WTC11 (cell line): Measurements from ENCODE around the gene C17orf50. TPM values are rescaled to one million over a fixed set of nuclear protein-coding genes. Genes with fewer than 3 reads are reported as not detected.

Source experiments
- ATAC-seq: fragments of 200-7000 bp; cut with Tn5 transposase; 2 replicates; pipeline ENCODE4 v1.10.0; 2021; ENCODE audit warnings: mild to moderate bottlenecking, moderate library complexity
- CTCF ChIA-PET: fragments of 300-600 bp; sonication (Branson Sonifier 250); formaldehyde crosslinking; loops from one replicate; lab custom pipeline; 2021; ENCODE audit warnings: antibody characterized with exemption; lab: Charles Lee
- POLR2A ChIA-PET: fragments of 350-600 bp; sonication (Branson Sonifier 250); formaldehyde crosslinking; loops from one replicate; lab custom pipeline; 2021; ENCODE audit warnings: antibody characterized with exemption; lab: Charles Lee
- DNase-seq: peaks from one replicate; pipeline ENCODE4 v3.0.0; 2021; ENCODE audit warnings: low spot score
- H3K27ac Mint-ChIP-seq: 2 replicates; pipeline ENCODE4 v1.8.0; 2021; ENCODE audit warnings: mixed read lengths
- H3K27me3 Mint-ChIP-seq: 2 replicates; pipeline ENCODE4 v1.8.0; 2021; ENCODE audit warnings: low read depth, mild to moderate bottlenecking, moderate library complexity, mixed read lengths
- H3K36me3 Mint-ChIP-seq: 2 replicates; pipeline ENCODE4 v1.8.0; 2021; ENCODE audit warnings: mixed read lengths
- H3K4me1 Mint-ChIP-seq: 2 replicates; pipeline ENCODE4 v1.8.0; 2022; ENCODE audit warnings: mixed read lengths
- H3K4me3 Mint-ChIP-seq: 2 replicates; pipeline ENCODE4 v1.8.0; 2021; ENCODE audit warnings: mild to moderate bottlenecking, moderate library complexity, mixed read lengths
- H3K9me3 Mint-ChIP-seq: 2 replicates; pipeline ENCODE4 v1.8.0; 2021; ENCODE audit warnings: mixed read lengths
- ATF1 ChIP-seq: sonication (generic); formaldehyde crosslinking; IDR thresholded peaks from 2 replicates; pipeline ENCODE4 v1.8.1; 2023; ENCODE audit warnings: mild to moderate bottlenecking, moderate library complexity, missing genetic modification reagents
- ELF4 ChIP-seq: sonication (generic); formaldehyde crosslinking; IDR thresholded peaks from 2 replicates; pipeline ENCODE4 v1.8.1; 2022; ENCODE audit warnings: low read depth, mild to moderate bottlenecking, moderate library complexity, missing genetic modification reagents
- ETV6 ChIP-seq: sonication (generic); formaldehyde crosslinking; IDR thresholded peaks from 2 replicates; pipeline ENCODE4 v1.8.1; 2022; ENCODE audit warnings: mild to moderate bottlenecking, missing genetic modification reagents
- IRF2 ChIP-seq: sonication (generic); formaldehyde crosslinking; IDR thresholded peaks from 2 replicates; pipeline ENCODE4 v1.8.0; 2022; ENCODE audit warnings: low read depth, missing genetic modification reagents, borderline replicate concordance
- ZNF317 ChIP-seq: sonication (generic); formaldehyde crosslinking; IDR thresholded peaks from 2 replicates; pipeline ENCODE4 v1.8.1; 2023; ENCODE audit warnings: low read depth, mild to moderate bottlenecking, moderate library complexity, missing genetic modification reagents, borderline replicate concordance
- total RNA-seq: library from RNA; stranded (reverse); gene quantifications from 3 replicates; pipeline ENCODE4 v1.2.3, GENCODE V29; 2021
- TF ChIP-seq, protein P1 (sequence below): sonication (generic); formaldehyde crosslinking; conservative IDR thresholded peaks from 2 replicates; pipeline ENCODE4 v1.8.1; 2022; ENCODE audit warnings: mild to moderate bottlenecking, missing genetic modification reagents
- TF ChIP-seq, protein P2 (sequence below): sonication (generic); formaldehyde crosslinking; IDR thresholded peaks from 2 replicates; pipeline ENCODE4 v1.8.1; 2022; ENCODE audit warnings: mild to moderate bottlenecking, moderate library complexity, missing genetic modification reagents
- TF ChIP-seq, protein P3 (sequence below): sonication (generic); formaldehyde crosslinking; IDR thresholded peaks from 2 replicates; pipeline ENCODE4 v1.8.0; 2022; ENCODE audit warnings: mild to moderate bottlenecking, missing genetic modification reagents
- TF ChIP-seq, protein P4 (sequence below): sonication (generic); formaldehyde crosslinking; IDR thresholded peaks from 2 replicates; pipeline ENCODE4 v1.8.0; 2022; ENCODE audit warnings: mild to moderate bottlenecking, missing genetic modification reagents
- TF ChIP-seq, protein P5 (sequence below): fragments of 250-450 bp; sonication (Bioruptor Pico); IDR thresholded peaks from 2 replicates; pipeline ENCODE4 v1.9.0; 2021; ENCODE audit warnings: mild to moderate bottlenecking
- TF ChIP-seq, protein P6 (sequence below): sonication (generic); formaldehyde crosslinking; IDR thresholded peaks from 2 replicates; pipeline ENCODE4 v1.8.0; 2022; ENCODE audit warnings: mild to moderate bottlenecking, missing genetic modification reagents

C17orf50 gene
- total RNA-seq, 1 experiment from 2014 or later = 0.35 TPM

DNA sequence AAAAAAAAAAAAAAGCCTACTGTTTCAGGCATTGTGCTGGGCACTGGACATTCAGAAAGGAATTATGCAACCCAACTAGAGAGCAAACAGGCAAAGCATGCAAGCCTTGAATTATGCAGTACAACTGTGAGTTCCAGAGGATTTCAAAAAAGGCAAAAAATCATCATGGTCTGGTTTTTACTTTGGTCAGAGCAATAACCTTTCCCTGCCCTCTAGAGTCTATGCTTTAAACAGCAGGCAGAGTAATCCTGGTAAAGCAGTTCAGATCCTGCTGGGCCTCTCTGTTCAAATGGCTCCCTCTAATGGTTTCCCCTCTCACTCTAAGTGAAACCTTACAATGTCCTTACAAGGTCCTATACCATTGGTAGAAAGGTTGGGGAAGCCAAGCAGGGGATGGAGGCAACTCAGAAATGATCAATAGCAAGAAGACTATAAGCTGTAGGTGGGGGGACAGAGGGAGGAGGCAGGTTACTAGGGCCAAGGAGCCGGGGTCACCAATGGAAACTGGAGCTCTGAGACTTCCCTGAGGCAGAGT is 44.0 kb downstream of the C17orf50 start:
- POLR2A ChIA-PET = no interaction called here
- peak overlapping the region; percentile 70 for H3K27ac Mint-ChIP-seq
- peak; percentile 41 for DNase-seq
- H3K36me3 Mint-ChIP-seq = 0 out of 2 replicates have a peak, but pooled peaks cover 1% of the 10 kb centered on the region
- no peak overlapping the region for H3K4me3 Mint-ChIP-seq
- TF ChIP-seq, protein P1, sequence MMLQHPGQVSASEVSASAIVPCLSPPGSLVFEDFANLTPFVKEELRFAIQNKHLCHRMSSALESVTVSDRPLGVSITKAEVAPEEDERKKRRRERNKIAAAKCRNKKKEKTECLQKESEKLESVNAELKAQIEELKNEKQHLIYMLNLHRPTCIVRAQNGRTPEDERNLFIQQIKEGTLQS (CRISPR knock-in tag) = no peak
- TF ChIP-seq, protein P2, sequence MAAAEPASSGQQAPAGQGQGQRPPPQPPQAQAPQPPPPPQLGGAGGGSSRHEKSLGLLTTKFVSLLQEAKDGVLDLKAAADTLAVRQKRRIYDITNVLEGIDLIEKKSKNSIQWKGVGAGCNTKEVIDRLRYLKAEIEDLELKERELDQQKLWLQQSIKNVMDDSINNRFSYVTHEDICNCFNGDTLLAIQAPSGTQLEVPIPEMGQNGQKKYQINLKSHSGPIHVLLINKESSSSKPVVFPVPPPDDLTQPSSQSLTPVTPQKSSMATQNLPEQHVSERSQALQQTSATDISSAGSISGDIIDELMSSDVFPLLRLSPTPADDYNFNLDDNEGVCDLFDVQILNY (CRISPR knock-in tag) = no peak
- TF ChIP-seq, all 79 proteins: peak for 0
- no peaks in the 10 kb centered on the region for H3K9me3 Mint-ChIP-seq
- peaks cover 10% of the 10 kb centered on the region for H3K27me3 Mint-ChIP-seq
- H3K4me1 Mint-ChIP-seq = peaks cover 17% of the 10 kb centered on the region
- CTCF ChIA-PET = interaction anchor here (0.6 to 4.0 kb wide), 22 partner anchors 9 to 144 kb away, joined by 3 to 71 read pairs (median 4); partner anchors contain the start of genes GAS2L2 and MMP28
- peak; percentile 75 for ATAC-seq

DNA sequence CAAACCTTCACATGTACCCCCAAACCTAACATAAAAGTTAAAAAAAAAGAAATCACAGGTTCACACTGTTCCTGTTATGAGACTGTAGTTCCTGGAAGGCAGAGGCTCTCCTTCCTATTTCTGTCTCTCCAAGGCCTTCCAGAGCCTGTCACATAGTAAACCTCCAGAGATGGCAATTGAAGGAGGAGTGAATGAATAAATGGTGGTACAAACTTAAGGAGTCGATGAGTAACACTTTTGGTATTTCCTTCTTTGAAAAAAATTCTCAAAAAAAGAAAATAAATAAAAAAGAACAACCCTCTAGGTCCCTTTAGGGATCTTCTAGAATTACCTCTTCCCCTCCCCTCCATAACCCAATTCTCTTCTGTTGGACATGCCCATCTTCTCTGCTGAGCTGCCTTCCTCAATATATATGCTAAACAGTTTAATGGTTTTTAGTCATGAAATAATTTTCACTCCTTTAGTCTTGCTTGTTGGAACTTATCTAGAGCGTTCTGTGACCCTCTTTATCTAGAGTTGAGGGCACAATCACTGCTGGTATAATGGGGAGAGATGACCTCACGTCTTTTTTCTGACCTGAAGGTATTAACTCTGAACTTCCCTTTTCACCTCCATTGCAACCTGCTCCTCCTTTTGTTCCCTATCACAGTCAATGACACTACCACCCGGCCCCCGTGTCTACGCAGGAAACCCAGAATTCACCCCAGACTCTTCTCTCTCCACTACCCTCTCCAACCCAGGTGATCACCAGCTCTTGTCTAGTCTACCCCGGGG is 46.9 kb downstream of the C17orf50 start:
- Mint-ChIP-seq H3K36me3 (peaks cover 12% of the 10 kb centered on the region), H3K4me3 (peak overlapping the region; percentile 99), H3K4me1 (peaks cover 32% of the 10 kb centered on the region), H3K9me3 (no peaks in the 10 kb centered on the region), H3K27ac (peak overlapping the region; percentile 3; the same call in 1 of the 2 replicates), H3K27me3 (no peaks in the 10 kb centered on the region)
- POLR2A ChIA-PET = interaction anchor here (1.9 to 3.2 kb wide), 2 partner anchors 44 to 60 kb away, joined by 4 to 37 read pairs; no protein-coding TSS in a partner anchor
- CTCF ChIA-PET = interaction anchor here (1.1 to 4.0 kb wide), 13 partner anchors 8 to 195 kb away, joined by 3 to 161 read pairs (median 9); partner anchors contain the start of genes MMP28 and RASL10B
- ATAC-seq (no peak), DNase-seq (no peak)
- TF ChIP-seq, protein P3, sequence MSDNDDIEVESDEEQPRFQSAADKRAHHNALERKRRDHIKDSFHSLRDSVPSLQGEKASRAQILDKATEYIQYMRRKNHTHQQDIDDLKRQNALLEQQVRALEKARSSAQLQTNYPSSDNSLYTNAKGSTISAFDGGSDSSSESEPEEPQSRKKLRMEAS (CRISPR knock-in tag) = no peak
- TF ChIP-seq IRF2 (no peak), ETV6 (no peak), ZNF317 (CRISPR knock-in tag) (no peak), ELF4 (CRISPR knock-in tag) (no peak), ATF1 (CRISPR knock-in tag) (no peak)
- TF ChIP-seq, protein P4, sequence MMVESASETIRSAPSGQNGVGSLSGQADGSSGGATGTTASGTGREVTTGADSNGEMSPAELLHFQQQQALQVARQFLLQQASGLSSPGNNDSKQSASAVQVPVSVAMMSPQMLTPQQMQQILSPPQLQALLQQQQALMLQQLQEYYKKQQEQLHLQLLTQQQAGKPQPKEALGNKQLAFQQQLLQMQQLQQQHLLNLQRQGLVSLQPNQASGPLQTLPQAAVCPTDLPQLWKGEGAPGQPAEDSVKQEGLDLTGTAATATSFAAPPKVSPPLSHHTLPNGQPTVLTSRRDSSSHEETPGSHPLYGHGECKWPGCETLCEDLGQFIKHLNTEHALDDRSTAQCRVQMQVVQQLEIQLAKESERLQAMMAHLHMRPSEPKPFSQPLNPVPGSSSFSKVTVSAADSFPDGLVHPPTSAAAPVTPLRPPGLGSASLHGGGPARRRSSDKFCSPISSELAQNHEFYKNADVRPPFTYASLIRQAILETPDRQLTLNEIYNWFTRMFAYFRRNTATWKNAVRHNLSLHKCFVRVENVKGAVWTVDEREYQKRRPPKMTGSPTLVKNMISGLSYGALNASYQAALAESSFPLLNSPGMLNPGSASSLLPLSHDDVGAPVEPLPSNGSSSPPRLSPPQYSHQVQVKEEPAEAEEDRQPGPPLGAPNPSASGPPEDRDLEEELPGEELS (CRISPR knock-in tag) = no peak
- TF ChIP-seq, protein P5, sequence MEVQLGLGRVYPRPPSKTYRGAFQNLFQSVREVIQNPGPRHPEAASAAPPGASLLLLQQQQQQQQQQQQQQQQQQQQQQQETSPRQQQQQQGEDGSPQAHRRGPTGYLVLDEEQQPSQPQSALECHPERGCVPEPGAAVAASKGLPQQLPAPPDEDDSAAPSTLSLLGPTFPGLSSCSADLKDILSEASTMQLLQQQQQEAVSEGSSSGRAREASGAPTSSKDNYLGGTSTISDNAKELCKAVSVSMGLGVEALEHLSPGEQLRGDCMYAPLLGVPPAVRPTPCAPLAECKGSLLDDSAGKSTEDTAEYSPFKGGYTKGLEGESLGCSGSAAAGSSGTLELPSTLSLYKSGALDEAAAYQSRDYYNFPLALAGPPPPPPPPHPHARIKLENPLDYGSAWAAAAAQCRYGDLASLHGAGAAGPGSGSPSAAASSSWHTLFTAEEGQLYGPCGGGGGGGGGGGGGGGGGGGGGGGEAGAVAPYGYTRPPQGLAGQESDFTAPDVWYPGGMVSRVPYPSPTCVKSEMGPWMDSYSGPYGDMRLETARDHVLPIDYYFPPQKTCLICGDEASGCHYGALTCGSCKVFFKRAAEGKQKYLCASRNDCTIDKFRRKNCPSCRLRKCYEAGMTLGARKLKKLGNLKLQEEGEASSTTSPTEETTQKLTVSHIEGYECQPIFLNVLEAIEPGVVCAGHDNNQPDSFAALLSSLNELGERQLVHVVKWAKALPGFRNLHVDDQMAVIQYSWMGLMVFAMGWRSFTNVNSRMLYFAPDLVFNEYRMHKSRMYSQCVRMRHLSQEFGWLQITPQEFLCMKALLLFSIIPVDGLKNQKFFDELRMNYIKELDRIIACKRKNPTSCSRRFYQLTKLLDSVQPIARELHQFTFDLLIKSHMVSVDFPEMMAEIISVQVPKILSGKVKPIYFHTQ (CRISPR knock-in tag) = no peak
- TF ChIP-seq, protein P1 (CRISPR knock-in tag) = no peak
- TF ChIP-seq, protein P6, sequence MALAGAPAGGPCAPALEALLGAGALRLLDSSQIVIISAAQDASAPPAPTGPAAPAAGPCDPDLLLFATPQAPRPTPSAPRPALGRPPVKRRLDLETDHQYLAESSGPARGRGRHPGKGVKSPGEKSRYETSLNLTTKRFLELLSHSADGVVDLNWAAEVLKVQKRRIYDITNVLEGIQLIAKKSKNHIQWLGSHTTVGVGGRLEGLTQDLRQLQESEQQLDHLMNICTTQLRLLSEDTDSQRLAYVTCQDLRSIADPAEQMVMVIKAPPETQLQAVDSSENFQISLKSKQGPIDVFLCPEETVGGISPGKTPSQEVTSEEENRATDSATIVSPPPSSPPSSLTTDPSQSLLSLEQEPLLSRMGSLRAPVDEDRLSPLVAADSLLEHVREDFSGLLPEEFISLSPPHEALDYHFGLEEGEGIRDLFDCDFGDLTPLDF (CRISPR knock-in tag) = no peak
